ENCODE results near the gene PLCH2. TPM values are rescaled to one million over a fixed set of nuclear protein-coding genes. Genes with fewer than 3 reads are reported as not detected.

Gene PLCH2
- total and polyA plus RNA-seq, 7 donors: 0.04 to 0.60 (median 0.09) TPM; not detected in 1

GRCh38 chr1:2495546-2495945 is 19.5 kb downstream of the PLCH2 start:
- H3K27me3 ChIP-seq (ENCODE audit: insufficient read depth in 3 of 3, low read length in 2 of 3): peaks cover 0 to 28% (median 0%) of the 10 kb centered on the region in 3 donors
- 84 to 88% (median 85%) methylated on average over 7 to 12 of the region's 12 CpGs for WGBS, 3 donors
- peak in 2 of 4 donors; percentile 2 to 6 for ATAC-seq

GRCh38 chr1:2496087-2496622 is 20.1 kb downstream of the PLCH2 start:
- WGBS, 3 donors: 51 to 59% (median 52%) methylated on average over 28 of the region's 28 CpGs
- no peak overlapping the region for H3K4me3 ChIP-seq
- H3K27ac ChIP-seq: no peak overlapping the region
- TF ChIP-seq CTCF (IDR thresholded peaks at IDR 0.05): no peak
- intact Hi-C loops (cut with DNase I): no loop called here
- H3K4me1 ChIP-seq: peaks cover 3% of the 10 kb centered on the region
- no peaks in the 10 kb centered on the region for H3K9me3 ChIP-seq
- DNase-seq (no peak), ATAC-seq (peak in 1 of 4 donors; percentile 36)
- peaks cover 0 to 32% (median 0%) of the 10 kb centered on the region in 3 donors for H3K27me3 ChIP-seq (ENCODE audit: insufficient read depth in 3 of 3, low read length in 2 of 3)
- no peaks in the 10 kb centered on the region for H3K36me3 ChIP-seq (ENCODE audit: insufficient read depth in 1 of 2, low read depth in 1 of 2)

More at GRCh38 chr1:2495546-2495945, 19.5 kb downstream of the PLCH2 start:
- H3K9me3 ChIP-seq: no peaks in the 10 kb centered on the region
- no peak for TF ChIP-seq CTCF (IDR thresholded peaks at IDR 0.05)
- H3K4me3 ChIP-seq: no peak overlapping the region
- no peak for DNase-seq
- H3K36me3 ChIP-seq (ENCODE audit: insufficient read depth in 1 of 2, low read depth in 1 of 2): no peaks in the 10 kb centered on the region
- no peak overlapping the region for H3K27ac ChIP-seq
- H3K4me1 ChIP-seq: peaks cover 3% of the 10 kb centered on the region
- intact Hi-C loops (cut with DNase I): no loop called here

GRCh38 chr1:2496746-2497145 is 20.7 kb downstream of the PLCH2 start:
- H3K27ac ChIP-seq: no peak overlapping the region
- WGBS, 3 donors: 60 to 70% (median 67%) methylated on average over 26 of the region's 26 CpGs
- no peaks in the 10 kb centered on the region for H3K36me3 ChIP-seq (ENCODE audit: insufficient read depth in 1 of 2, low read depth in 1 of 2)
- H3K9me3 ChIP-seq: no peaks in the 10 kb centered on the region
- intact Hi-C loops (cut with DNase I): no loop called here
- no peak for TF ChIP-seq CTCF (IDR thresholded peaks at IDR 0.05)
- H3K27me3 ChIP-seq (ENCODE audit: insufficient read depth in 3 of 3, low read length in 2 of 3): peaks cover 0 to 36% (median 0%) of the 10 kb centered on the region in 3 donors
- peaks cover 3% of the 10 kb centered on the region for H3K4me1 ChIP-seq
- H3K4me3 ChIP-seq: no peak overlapping the region
- no peak for DNase-seq
- ATAC-seq: no peak

- peaks cover 3% of the 10 kb centered on the region for H3K4me1 ChIP-seq
- 54 to 64% (median 63%) methylated on average over 4 of the region's 4 CpGs for WGBS, 3 donors
Measured at GRCh38 chr1:2497891-2498290, 21.8 kb downstream of the PLCH2 start.

More at GRCh38 chr1:2497891-2498290, 21.8 kb downstream of the PLCH2 start:
- Histone ChIP-seq H3K9me3 (no peaks in the 10 kb centered on the region), H3K27me3 (ENCODE audit: insufficient read depth in 3 of 3, low read length in 2 of 3) (peaks cover 0 to 41% (median 4%) of the 10 kb centered on the region in 3 donors), H3K36me3 (ENCODE audit: insufficient read depth in 1 of 2, low read depth in 1 of 2) (no peaks in the 10 kb centered on the region), H3K27ac (no peak overlapping the region), H3K4me3 (no peak overlapping the region)
- intact Hi-C loops (cut with DNase I): no loop called here
- DNase-seq (no peak), ATAC-seq (no peak)
- TF ChIP-seq CTCF (IDR thresholded peaks at IDR 0.05): no peak

Data from psoas muscle (tissue), 8 donors.